NCI-H1930 (cell line): ENCODE results near the gene GFER.
"Not testable (repeated sequence)": the region's sequence is repeated elsewhere in the genome, so short reads cannot be mapped to it uniquely, and the experiment has no call there.

ENCODE experiments used
- DNase-seq, 2 experiments: peaks; one replicate each; lab custom pipeline; 2025; lab: John Stamatoyannopoulos, UW

GFER gene

DNA sequence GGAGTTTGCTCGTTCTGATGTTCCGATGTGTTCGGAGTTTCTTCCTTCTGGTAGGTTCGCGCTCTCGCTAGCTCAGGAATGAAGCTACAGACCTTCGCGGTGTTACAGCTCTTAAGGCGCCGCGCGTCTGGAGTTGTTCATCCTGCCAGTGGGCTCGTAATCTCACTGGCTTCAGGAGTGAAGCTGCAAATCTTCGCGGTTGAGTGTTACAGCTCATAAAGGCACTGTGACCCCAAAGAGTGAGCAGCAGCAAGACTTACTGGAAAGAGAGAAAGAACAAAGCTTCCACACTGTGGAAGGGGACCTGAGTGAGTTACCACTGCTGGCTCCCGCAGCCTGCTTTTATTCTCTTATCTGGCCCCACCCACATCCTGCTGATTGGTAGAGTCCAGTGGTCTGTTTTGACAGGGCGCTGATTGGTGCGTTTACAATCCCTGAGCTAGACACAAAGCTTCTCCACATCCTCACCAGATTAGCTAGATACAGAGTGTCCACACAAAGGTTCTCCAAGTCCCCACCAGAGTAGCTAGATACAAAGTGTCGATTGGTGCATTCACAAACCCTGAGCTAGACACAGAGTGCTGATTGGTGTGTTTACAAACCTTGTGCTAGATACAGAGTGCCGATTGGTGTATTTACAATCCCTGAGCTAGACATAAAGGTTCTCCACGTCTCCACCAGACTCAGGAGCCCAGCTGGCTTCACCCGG lies 26.4 kb upstream of the GFER start:
- DNase-seq, result not testable (repeated sequence)

GRCh38 chr16:1958143-1958491 lies 25.9 kb upstream of the GFER start:
- DNase-seq, result not testable (repeated sequence)

DNA sequence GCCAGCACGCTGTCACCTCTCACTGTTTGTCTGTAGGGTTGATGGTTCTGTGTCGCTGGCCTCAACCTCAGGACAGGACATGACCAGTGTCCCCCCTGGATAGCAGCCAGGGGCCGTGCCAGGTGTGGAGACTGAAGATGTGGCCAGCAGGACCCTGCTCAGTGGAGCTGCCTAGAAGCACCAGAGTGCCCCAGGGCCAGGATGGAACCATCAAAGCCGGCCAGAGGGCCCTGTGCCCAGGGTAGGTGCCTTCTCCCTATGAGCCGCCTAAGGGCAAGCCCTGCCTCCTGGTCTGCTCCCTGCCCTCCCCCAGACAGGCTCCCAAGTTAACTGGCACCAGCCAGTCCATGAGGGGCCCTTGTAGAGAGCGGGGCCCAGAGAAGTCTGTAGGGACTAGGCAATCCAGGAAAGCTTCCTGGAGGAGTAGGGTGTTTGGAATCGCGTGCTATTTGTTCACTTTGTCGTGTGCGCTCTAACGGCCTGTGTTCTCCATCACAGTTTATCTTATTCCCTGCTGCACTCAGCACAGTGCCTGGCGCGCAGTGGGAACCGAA lies 25.2 kb upstream of the GFER start:
- DNase-seq, result no peak

GRCh38 chr16:1959269-1960039 lies 24.5 kb upstream of the GFER start, which contains the start of gene NDUFB10:
TSS of gene NDUFB10 (plus strand) at chr16:1959538. CDS start at chr16:1959625, 87 bp downstream.
- peak; percentile 84 to 97 for DNase-seq

- peak; percentile 35 to 62 for DNase-seq
Observed at GRCh38 chr16:1960665-1961630, 23.0 kb upstream of the GFER start.

- no peak for DNase-seq
Observed at GRCh38 chr16:1961651-1962067, 22.3 kb upstream of the GFER start.

GRCh38 chr16:1962161-1963153 lies 21.5 kb upstream of the GFER start:
- not testable (repeated sequence) for DNase-seq

- peak; percentile 27 to 65 for DNase-seq
Observed at GRCh38 chr16:1963806-1964505, 20.0 kb upstream of the GFER start.

DNA sequence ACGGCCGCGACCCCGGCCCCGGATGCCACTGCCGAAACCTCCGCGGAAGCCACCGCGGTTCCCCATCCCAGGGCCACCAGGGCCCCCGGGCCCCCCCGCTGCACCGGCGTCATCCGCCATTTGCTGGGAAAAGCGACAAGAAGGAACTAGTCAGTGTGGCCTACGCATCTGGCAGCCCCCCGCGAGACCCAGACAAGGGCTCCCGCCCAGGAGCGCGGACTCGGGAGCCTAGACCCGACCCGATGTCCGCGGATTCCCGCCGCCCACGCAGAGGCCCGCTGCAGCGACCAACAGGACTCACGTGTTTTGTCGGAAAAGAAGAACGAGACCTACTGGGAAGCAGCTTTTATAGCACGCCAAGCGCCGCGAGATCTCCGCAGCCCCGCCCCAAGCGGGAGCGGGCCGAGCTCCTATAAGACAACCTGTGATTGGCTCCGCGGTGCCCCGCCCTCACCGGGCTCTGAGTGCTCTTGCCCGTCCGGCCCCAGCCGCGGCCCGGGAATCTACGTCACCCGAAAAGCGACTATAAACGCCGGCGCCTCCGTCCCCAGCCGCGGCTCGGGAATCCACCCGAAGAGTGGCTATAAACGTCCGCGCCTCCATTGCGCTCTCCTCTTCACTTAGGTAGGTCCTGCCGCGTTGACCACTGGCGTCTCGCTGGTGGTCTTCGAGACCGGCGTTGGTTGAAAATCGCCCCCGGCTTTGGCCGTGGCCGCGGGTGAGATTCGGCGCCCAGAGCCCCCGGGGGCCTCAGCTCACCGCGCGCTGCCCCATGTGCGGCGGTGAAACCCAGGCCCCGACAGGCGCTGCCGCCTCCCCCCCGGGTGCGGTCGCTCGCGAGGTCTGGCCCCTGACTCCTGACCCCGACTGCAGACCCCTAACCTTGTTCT lies 19.2 kb upstream of the GFER start, which contains the start of gene RPS2:
TSS of gene RPS2 (minus strand) at position 321 of the 890 bp plus-strand sequence. CDS start at position 120, 201 bp downstream.
- peak; percentile 99 for DNase-seq

DNA sequence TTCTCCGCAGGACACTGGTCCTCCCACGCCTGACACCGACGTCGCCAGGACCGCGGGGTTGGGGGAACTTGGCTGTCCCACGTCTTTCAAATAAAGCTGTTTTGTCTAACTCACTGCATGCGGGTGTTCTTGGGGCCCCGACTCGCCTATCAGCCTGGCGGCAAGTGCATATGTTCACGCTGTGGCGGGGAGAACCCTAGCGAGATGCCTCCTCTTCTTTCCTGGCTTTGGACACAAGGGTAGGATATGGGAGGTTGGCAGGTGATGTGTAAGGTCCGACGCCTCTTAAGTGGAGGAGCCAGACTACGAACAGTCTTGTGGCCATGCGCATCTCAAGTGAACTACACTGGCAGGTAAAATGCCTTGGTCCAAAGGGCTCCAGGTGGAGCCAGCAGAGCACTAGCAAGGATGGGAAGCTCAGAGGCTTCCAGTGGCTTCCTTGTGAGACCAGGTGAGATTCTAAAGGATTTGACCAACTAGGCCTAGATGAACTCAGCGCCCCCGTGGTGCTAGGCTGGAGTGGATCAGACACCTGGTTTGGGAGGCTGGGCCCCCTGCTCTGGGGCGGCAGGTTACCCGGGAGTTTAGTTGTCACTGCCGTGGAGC lies 18.5 kb upstream of the GFER start:
- DNase-seq, result no peak

- DNase-seq, result no peak
Observed at GRCh38 chr16:1966460-1966859, 17.5 kb upstream of the GFER start, which contains the start of gene RNF151. TSS of gene RNF151 (plus strand) at chr16:1966856. CDS start at chr16:1966882, 26 bp downstream.

GRCh38 chr16:1968146-1968953 lies 15.6 kb upstream of the GFER start:
- no peak for DNase-seq

GRCh38 chr16:1971796-1972489 lies 12.1 kb upstream of the GFER start, which contains the start of gene TBL3:
TSS of gene TBL3 (plus strand) at chr16:1972053. CDS start at chr16:1972165, 112 bp downstream.
- peak; percentile 90 to 95 for DNase-seq

DNA sequence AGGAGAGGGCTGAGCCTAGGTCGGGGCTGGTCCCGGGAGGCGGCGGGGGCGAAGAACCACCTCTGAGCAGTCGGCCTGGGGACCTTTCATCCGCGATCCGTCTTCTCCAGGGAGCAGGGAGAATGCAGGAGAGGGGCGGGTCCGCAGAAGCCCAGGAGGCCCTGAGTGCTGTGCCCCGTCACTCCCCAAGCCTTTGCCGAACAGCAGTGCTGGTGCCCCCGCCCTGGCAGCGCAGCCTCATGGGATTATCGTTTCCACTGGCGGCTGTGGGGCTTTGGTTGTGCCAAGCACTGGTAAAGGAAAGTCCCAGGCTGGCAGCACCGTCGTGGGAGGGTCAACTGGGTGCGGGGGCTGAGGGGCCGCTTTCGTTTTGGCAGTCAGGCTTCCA lies 11.5 kb upstream of the GFER start:
- DNase-seq, result no peak

GRCh38 chr16:1973461-1974156 lies 10.4 kb upstream of the GFER start:
- no peak for DNase-seq
